Kidney (tissue), 14 donors: ENCODE data around the gene EHBP1. TPM values are rescaled to one million over a fixed set of nuclear protein-coding genes. Genes with fewer than 3 reads are reported as not detected.

Source experiments
- DNase-seq, 5 donors: peaks; one replicate each; pipeline ENCODE4 v3.0.0-alpha.2; 2013 to 2020
- FAIRE-seq: peaks from 2 replicates; lab custom pipeline; 2012; peaks lifted over from hg19 to GRCh38; lab: Jason Lieb, UNC
- H3K27ac ChIP-seq, 2 donors: one replicate each; pipeline ENCODE4 v1.7.0; 2013; ENCODE audit warnings: low read depth in 2 of 2, low read length in 2 of 2, inconsistent platforms in 1 of 2
- H3K27me3 ChIP-seq: one replicate; pipeline ENCODE4 v1.7.1; 2013; ENCODE audit warnings: low read length, inconsistent platforms; ENCODE audit not compliant: control insufficient read depth, insufficient read depth
- H3K36me3 ChIP-seq, 3 donors: one replicate each; pipeline versions ENCODE4 v1.7.0 to v1.7.1; 2013; ENCODE audit warnings: low read length in 3 of 3, control low read depth in 1 of 3, inconsistent platforms in 1 of 3; ENCODE audit not compliant: insufficient read depth in 3 of 3, control insufficient read depth in 2 of 3
- H3K4me1 ChIP-seq, 3 donors: one replicate each; pipeline versions ENCODE4 v1.7.0 to v1.7.1; 2013; ENCODE audit warnings: low read length in 3 of 3, inconsistent platforms in 1 of 3, low read depth in 1 of 3; ENCODE audit not compliant: control insufficient read depth in 2 of 3, insufficient read depth in 2 of 3
- H3K4me3 ChIP-seq, 3 donors: one replicate each; pipeline versions ENCODE4 v1.7.0 to v1.8.1; 2013; ENCODE audit warnings: low read length in 3 of 3, control low read depth in 1 of 3, inconsistent platforms in 1 of 3
- H3K9ac ChIP-seq, 3 donors: one replicate each; pipeline versions ENCODE4 v1.7.0 to v1.7.1; 2013; ENCODE audit warnings: low read length in 3 of 3, control low read depth in 1 of 3, inconsistent platforms in 1 of 3
- H3K9me3 ChIP-seq, 3 donors: one replicate each; pipeline versions ENCODE4 v1.7.0 to v1.7.1; 2013; ENCODE audit warnings: low read length in 3 of 3, control low read depth in 1 of 3, inconsistent platforms in 1 of 3; ENCODE audit not compliant: control insufficient read depth in 2 of 3, insufficient read depth in 1 of 3
- CTCF ChIP-seq: IDR thresholded peaks from 3 replicates; pipeline ENCODE4 v1.5.1; 2012; ENCODE audit warnings: mild to moderate bottlenecking, moderate library complexity, borderline replicate concordance; ENCODE audit not compliant: insufficient read depth; ENCODE audit errors: extremely low read depth
- intact Hi-C: fragments of 100-400 bp; cut with DNase I; formaldehyde crosslinking; loops from one replicate; pipeline ENCODE4 v1.11.1; 2022
- polyA plus RNA-seq: library from polyadenylated mRNA; stranded (reverse); fragments of 350-450 nt; fragmentation: Illumina TruSeq; extraction: RNeasy Lipid Tissue Mini Kit (QIAGEN cat#74804); gene quantifications from one replicate; pipeline ENCODE4 v1.2.3, GENCODE V29; 2014; ENCODE audit warnings: low read depth, low replicate concordance; ENCODE audit not compliant: insufficient read depth
- total RNA-seq: library from RNA; stranded (reverse); fragmentation: NEBNext Ultra II Directional; extraction: Animal tissue kit (Norgen Biotek cat#: 25700); gene quantifications from one replicate; pipeline ENCODE4 v1.2.1, GENCODE V29; 2021
- donor health status: control.
- donor health status: control.
- donor health status: control.
- donor health status: control.
- donor health status: control.
- donor health status: DM: yes; HTN: yes; CAD: no.
- donor health status: Normal renal cell carcinoma (clear cell type).

The EHBP1 gene
- total and polyA plus RNA-seq, 2 donors from 2014 or later: 12.5 to 42.7 TPM

- Histone ChIP-seq H3K9me3 (no peaks in the 10 kb centered on the region), H3K9ac (no peak overlapping the region), H3K36me3 (peaks cover 0 to 5% (median 0%) of the 10 kb centered on the region in 3 donors), H3K27ac (no peak overlapping the region), H3K4me3 (no peak overlapping the region), H3K27me3 (no peaks in the 10 kb centered on the region), H3K4me1 (no peaks in the 10 kb centered on the region)
- DNase-seq (no peak), FAIRE-seq (no peak)
- intact Hi-C loops: no loop called here
- no peak for TF ChIP-seq CTCF
Observed at GRCh38 chr2:62940697-62941096, 235.2 kb downstream of the EHBP1 start.

- FAIRE-seq: no peak
- Histone ChIP-seq H3K4me3 (no peak overlapping the region), H3K9me3 (no peaks in the 10 kb centered on the region), H3K4me1 (no peaks in the 10 kb centered on the region), H3K27me3 (no peaks in the 10 kb centered on the region), H3K36me3 (peaks cover 0 to 5% (median 0%) of the 10 kb centered on the region in 3 donors), H3K27ac (no peak overlapping the region), H3K9ac (no peak overlapping the region)
- intact Hi-C loops: no loop called here
- no peak for TF ChIP-seq CTCF
- DNase-seq: no peak
Observed at GRCh38 chr2:62941413-62941812, 235.9 kb downstream of the EHBP1 start.

GRCh38 chr2:62944362-62944761 lies 238.8 kb downstream of the EHBP1 start:
- FAIRE-seq: no peak
- Histone ChIP-seq H3K4me1 (no peaks in the 10 kb centered on the region), H3K9me3 (no peaks in the 10 kb centered on the region), H3K27ac (no peak overlapping the region), H3K36me3 (peaks cover 0 to 5% (median 0%) of the 10 kb centered on the region in 3 donors), H3K4me3 (no peak overlapping the region), H3K9ac (no peak overlapping the region), H3K27me3 (no peaks in the 10 kb centered on the region)
- no peak for DNase-seq
- intact Hi-C loops: no loop called here
- no peak for TF ChIP-seq CTCF

GRCh38 chr2:62947403-62947802 lies 241.9 kb downstream of the EHBP1 start:
- DNase-seq (peak in 2 of 5 donors; percentile 16 to 24), FAIRE-seq (no peak)
- Histone ChIP-seq H3K27me3 (no peaks in the 10 kb centered on the region), H3K9me3 (no peaks in the 10 kb centered on the region), H3K27ac (no peak overlapping the region), H3K36me3 (peaks cover 0 to 5% (median 0%) of the 10 kb centered on the region in 3 donors), H3K9ac (no peak overlapping the region), H3K4me3 (no peak overlapping the region), H3K4me1 (no peaks in the 10 kb centered on the region)
- TF ChIP-seq CTCF: no peak
- intact Hi-C loops: no loop called here
